HepG2 (cell line): ENCODE data around the gene ZNF764. TPM values are rescaled to one million over a fixed set of nuclear protein-coding genes. Genes with fewer than 3 reads are reported as not detected.

ENCODE experiments used
- ATAD3A ChIP-seq: sonication (generic); formaldehyde crosslinking; IDR thresholded peaks from 2 replicates; pipeline ENCODE4 v1.4.0; 2020; ENCODE audit warnings: missing genetic modification reagents
- DMAP1 ChIP-seq: IDR thresholded peaks from 2 replicates; pipeline ENCODE4 v1.6.1; 2016
- ELF3 ChIP-seq: IDR thresholded peaks from 2 replicates; pipeline ENCODE4 v1.6.1; 2016; ENCODE audit warnings: missing genetic modification reagents, missing compliant biosample characterization
- RFX3 ChIP-seq: IDR thresholded peaks from 2 replicates; pipeline ENCODE4 v1.6.1; 2016; ENCODE audit warnings: missing biosample characterization, missing genetic modification reagents
- SIX4 ChIP-seq: sonication (generic); formaldehyde crosslinking; IDR thresholded peaks from 2 replicates; pipeline ENCODE4 v1.4.0; 2020; ENCODE audit warnings: missing genetic modification reagents
- SMAD1 ChIP-seq: sonication (generic); formaldehyde crosslinking; IDR thresholded peaks from 2 replicates; pipeline ENCODE4 v1.4.0; 2020; ENCODE audit warnings: missing genetic modification reagents, low read depth, mild to moderate bottlenecking, borderline replicate concordance
- THAP11 ChIP-seq: IDR thresholded peaks from 2 replicates; pipeline ENCODE4 v1.6.1; 2016; ENCODE audit warnings: missing biosample characterization, missing genetic modification reagents
- ZBTB7B ChIP-seq: sonication (generic); formaldehyde crosslinking; IDR thresholded peaks from 2 replicates; pipeline ENCODE4 v1.4.0; 2020; ENCODE audit warnings: missing genetic modification reagents
- ZFP1 ChIP-seq: IDR thresholded peaks from 2 replicates; pipeline ENCODE4 v1.6.1; 2016
- ZNF230 ChIP-seq: sonication (generic); formaldehyde crosslinking; IDR thresholded peaks from 2 replicates; pipeline ENCODE4 v1.4.0; 2020; ENCODE audit warnings: mild to moderate bottlenecking, missing genetic modification reagents
- ZNF430 ChIP-seq: sonication (generic); formaldehyde crosslinking; IDR thresholded peaks from 2 replicates; pipeline ENCODE4 v1.9.0; 2021; ENCODE audit warnings: mild to moderate bottlenecking, missing genetic modification reagents
- ZNF746 ChIP-seq: sonication (generic); formaldehyde crosslinking; IDR thresholded peaks from 2 replicates; pipeline ENCODE4 v1.8.0; 2022; ENCODE audit warnings: mild to moderate bottlenecking, missing genetic modification reagents
- ZSCAN12 ChIP-seq: sonication (generic); formaldehyde crosslinking; IDR thresholded peaks from 2 replicates; pipeline ENCODE4 v1.9.0; 2021; ENCODE audit warnings: mild to moderate bottlenecking, missing genetic modification reagents
- polyA plus RNA-seq, 8 experiments: library from polyadenylated mRNA; depleted of rRNA in 3 of 8; stranded (reverse) in 7 of 8; unstranded in 1 of 8; fragments of >200 nt; fragmentation: Illumina TruSeq in 4 of 8; extraction: Trizol in 4 of 8; gene quantifications; 2 replicates each; pipeline versions ENCODE4 v1.2.1 to v1.2.3, GENCODE V29; 2011 to 2016; ENCODE audit warnings: low read depth in 4 of 8, missing spikeins in 1 of 8, mixed read lengths in 1 of 8; ENCODE audit not compliant: insufficient read depth in 1 of 8
- total RNA-seq, 5 experiments: library from RNA; depleted of rRNA; stranded (reverse); fragments of >200 nt; fragmentation: Illumina TruSeq; extraction: Trizol; gene quantifications; 2 replicates each; pipeline ENCODE4 v1.2.3, GENCODE V29; 2016; ENCODE audit warnings: low read depth in 1 of 5
- TF ChIP-seq, protein P1 (sequence below): sonication (generic); formaldehyde crosslinking; conservative IDR thresholded peaks from 2 replicates; pipeline ENCODE4 v1.8.0; 2022; ENCODE audit warnings: missing genetic modification reagents
- TF ChIP-seq, protein P2 (sequence below): sonication (generic); formaldehyde crosslinking; IDR thresholded peaks from 2 replicates; pipeline ENCODE4 v1.4.0; 2020; ENCODE audit warnings: mild to moderate bottlenecking, missing genetic modification reagents
- TF ChIP-seq, protein P3 (sequence below): sonication (generic); formaldehyde crosslinking; IDR thresholded peaks from 2 replicates; pipeline ENCODE4 v1.4.0; 2020; ENCODE audit warnings: mild to moderate bottlenecking, missing genetic modification reagents, borderline replicate concordance

Gene ZNF764
- total and polyA plus RNA-seq, 2 of the 13 experiments (the other 11 are each of a cell fraction or from before 2014, with no cell fraction given), result 4.1 to 9.1 TPM

DNA sequence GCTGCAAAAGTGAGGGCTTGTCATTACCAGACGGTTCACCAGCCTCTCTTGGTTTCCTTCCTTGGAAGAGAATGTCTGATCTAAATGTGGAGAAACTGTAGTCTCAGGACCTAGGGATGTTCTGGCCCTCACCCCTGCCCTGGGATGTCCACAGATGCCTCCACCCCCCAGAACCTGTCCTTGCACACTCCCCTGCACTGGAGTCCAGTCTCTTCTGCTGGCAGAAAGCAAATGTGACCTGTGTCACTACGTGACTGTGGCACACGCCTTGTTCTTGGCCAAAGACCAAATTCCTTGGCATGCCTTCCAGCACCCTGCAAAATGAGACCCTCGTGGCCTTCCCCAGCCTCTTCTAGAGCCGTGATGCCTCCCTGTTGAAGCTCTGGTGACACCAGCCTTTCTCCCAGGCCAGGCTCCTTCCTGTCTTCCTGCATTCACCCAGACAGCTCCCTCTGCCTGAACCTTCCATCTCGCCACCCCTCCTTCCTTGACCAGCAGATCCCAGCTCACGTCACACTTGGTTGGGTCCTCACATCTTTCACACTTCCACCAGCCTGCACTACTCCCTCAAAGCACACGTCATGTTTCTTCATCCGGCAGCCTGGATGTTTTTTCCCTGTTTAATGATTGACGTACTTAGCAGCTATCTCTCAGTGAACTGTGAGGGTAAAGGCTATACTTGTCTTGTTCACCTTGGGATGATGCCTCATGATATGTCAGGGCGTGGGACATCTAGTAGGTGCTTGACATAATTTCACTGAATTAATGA lies 36.1 kb downstream of the ZNF764 start (continued):
- TF ChIP-seq RFX3 (CRISPR knock-in tag), result no peak
- TF ChIP-seq, protein P1, sequence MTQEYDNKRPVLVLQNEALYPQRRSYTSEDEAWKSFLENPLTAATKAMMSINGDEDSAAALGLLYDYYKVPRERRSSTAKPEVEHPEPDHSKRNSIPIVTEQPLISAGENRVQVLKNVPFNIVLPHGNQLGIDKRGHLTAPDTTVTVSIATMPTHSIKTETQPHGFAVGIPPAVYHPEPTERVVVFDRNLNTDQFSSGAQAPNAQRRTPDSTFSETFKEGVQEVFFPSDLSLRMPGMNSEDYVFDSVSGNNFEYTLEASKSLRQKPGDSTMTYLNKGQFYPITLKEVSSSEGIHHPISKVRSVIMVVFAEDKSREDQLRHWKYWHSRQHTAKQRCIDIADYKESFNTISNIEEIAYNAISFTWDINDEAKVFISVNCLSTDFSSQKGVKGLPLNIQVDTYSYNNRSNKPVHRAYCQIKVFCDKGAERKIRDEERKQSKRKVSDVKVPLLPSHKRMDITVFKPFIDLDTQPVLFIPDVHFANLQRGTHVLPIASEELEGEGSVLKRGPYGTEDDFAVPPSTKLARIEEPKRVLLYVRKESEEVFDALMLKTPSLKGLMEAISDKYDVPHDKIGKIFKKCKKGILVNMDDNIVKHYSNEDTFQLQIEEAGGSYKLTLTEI (CRISPR knock-in tag), result no peak
- TF ChIP-seq ATAD3A (CRISPR knock-in tag), result no peak
- no peak for TF ChIP-seq ZBTB7B (CRISPR knock-in tag)
- no peak for TF ChIP-seq ZFP1 (CRISPR knock-in tag)
- no peak; the same call in 1 of the 2 replicates for TF ChIP-seq SMAD1 (CRISPR knock-in tag)
- TF ChIP-seq THAP11 (CRISPR knock-in tag), result peak; percentile 62; the same call in 1 of the 2 replicates
- TF ChIP-seq, protein P2, sequence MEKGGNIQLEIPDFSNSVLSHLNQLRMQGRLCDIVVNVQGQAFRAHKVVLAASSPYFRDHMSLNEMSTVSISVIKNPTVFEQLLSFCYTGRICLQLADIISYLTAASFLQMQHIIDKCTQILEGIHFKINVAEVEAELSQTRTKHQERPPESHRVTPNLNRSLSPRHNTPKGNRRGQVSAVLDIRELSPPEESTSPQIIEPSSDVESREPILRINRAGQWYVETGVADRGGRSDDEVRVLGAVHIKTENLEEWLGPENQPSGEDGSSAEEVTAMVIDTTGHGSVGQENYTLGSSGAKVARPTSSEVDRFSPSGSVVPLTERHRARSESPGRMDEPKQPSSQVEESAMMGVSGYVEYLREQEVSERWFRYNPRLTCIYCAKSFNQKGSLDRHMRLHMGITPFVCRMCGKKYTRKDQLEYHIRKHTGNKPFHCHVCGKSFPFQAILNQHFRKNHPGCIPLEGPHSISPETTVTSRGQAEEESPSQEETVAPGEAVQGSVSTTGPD, result peak; percentile 53; the same call in 1 of the 2 replicates
- TF ChIP-seq, protein P3, sequence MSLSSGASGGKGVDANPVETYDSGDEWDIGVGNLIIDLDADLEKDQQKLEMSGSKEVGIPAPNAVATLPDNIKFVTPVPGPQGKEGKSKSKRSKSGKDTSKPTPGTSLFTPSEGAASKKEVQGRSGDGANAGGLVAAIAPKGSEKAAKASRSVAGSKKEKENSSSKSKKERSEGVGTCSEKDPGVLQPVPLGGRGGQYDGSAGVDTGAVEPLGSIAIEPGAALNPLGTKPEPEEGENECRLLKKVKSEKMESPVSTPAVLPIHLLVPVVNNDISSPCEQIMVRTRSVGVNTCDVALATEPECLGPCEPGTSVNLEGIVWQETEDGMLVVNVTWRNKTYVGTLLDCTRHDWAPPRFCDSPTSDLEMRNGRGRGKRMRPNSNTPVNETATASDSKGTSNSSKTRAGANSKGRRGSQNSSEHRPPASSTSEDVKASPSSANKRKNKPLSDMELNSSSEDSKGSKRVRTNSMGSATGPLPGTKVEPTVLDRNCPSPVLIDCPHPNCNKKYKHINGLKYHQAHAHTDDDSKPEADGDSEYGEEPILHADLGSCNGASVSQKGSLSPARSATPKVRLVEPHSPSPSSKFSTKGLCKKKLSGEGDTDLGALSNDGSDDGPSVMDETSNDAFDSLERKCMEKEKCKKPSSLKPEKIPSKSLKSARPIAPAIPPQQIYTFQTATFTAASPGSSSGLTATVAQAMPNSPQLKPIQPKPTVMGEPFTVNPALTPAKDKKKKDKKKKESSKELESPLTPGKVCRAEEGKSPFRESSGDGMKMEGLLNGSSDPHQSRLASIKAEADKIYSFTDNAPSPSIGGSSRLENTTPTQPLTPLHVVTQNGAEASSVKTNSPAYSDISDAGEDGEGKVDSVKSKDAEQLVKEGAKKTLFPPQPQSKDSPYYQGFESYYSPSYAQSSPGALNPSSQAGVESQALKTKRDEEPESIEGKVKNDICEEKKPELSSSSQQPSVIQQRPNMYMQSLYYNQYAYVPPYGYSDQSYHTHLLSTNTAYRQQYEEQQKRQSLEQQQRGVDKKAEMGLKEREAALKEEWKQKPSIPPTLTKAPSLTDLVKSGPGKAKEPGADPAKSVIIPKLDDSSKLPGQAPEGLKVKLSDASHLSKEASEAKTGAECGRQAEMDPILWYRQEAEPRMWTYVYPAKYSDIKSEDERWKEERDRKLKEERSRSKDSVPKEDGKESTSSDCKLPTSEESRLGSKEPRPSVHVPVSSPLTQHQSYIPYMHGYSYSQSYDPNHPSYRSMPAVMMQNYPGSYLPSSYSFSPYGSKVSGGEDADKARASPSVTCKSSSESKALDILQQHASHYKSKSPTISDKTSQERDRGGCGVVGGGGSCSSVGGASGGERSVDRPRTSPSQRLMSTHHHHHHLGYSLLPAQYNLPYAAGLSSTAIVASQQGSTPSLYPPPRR, result peak; percentile 80; the same call in 1 of the 2 replicates
- TF ChIP-seq DMAP1, result no peak
- peak; percentile 50; the same call in 1 of the 2 replicates for TF ChIP-seq ZNF230
- no peak for TF ChIP-seq SIX4 (CRISPR knock-in tag)
- TF ChIP-seq ZNF430 (CRISPR knock-in tag), result no peak
- TF ChIP-seq ELF3 (CRISPR knock-in tag), result peak; percentile 64; the same call in 1 of the 2 replicates
- no peak for TF ChIP-seq ZSCAN12 (CRISPR knock-in tag)
- peak; percentile 64; the same call in 1 of the 2 replicates for TF ChIP-seq ZNF746 (CRISPR knock-in tag)
